Activated CD4-positive, alpha-beta T cell treated with anti-CD3 and anti-CD28 coated beads, Interleukin-2, amount 50 U/mL, for 16 hours (primary cell): ENCODE results near the gene AIDA.
"Not testable (repeated sequence)": the region's sequence is repeated elsewhere in the genome, so short reads cannot be mapped to it uniquely, and the experiment has no call there.

Experiments
- DNase-seq: peaks from one replicate; pipeline ENCODE4 v3.0.0-alpha.2; 2020

AIDA gene

DNA sequence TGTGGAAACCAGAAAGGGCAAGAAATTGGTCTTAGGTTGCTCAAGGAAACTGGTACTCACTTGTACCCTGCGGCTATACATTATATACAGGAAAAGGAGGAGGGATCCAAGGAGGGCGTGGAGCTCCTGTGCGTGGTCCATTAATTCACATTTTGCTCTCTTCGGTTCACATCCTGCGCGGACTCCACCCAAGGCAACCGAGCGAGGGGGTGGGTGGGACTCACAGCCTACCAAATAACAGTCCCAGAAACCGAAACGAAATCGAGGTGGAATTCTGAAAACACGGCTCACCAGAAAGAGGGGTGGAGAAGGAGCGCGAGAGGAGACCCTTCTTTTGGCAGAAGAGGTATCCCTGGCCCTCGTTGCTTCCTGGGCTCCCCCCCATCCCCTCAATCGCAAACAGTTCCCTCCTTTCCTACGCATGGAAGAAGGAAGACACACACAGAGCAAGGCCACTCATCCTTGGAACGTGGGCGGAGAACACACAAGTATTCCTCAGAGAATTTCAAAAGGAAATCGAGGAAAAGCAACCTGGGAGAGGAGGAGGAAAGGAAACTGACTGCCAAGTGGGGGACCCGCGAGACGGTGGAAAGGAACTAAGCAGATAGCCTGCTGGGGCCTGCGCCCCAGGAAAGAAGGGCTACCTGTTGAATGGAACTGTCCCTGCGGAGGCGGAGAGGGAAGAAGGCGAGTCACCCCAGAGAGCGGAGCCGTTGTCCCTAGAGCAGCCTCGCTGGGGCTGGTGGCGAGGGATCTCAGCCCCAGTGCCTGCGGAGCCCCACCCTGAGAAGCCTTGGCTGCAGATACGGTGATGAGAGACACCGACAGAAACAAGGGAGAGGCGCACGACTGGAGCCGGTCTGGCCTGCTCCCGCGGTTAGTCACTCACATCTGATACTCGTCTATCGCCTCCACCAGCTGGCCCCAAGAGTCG is 705 bp downstream of the AIDA start:
- peak; percentile 71 for DNase-seq

DNA sequence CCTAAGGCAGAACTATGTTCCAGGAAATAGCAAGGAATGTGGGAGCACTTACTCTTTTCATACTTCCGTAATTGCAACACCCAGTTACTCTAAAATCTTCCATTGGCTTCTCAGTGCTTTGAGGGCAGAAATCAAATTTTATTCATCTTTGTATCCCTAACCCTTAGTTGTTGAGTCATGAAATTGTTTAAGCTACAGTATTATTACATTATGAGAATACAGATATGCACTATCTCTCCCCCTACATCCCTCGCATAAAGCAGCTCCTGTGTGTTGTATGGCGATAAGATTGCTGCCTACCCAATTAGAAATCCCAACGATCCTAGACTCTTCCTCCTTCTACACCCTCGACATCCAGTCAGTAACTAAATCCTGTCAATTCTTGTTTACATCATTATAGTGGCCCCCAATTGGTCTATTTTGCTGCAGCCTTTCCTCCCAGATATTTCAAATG is 2.6 kb downstream of the AIDA start:
- no peak for DNase-seq

DNA sequence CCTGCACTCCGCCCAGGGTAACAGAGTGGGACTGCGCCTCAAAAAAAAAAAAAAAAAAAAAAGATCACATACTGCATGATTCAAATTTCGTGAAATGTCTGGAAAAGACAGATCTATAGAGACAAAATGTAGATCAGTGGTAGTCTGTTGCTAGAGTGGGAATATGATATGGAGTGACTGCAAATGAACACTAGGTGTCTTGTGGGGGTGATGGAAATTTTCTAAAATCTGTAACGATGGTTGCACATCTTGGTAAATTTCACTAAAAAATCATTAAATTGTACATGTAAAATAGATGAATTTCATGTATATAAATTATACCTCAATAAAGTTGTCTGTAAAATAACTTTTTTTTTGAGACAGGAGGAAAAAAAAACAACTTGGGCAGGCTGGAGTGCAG is 5.5 kb downstream of the AIDA start:
- no peak for DNase-seq

DNA sequence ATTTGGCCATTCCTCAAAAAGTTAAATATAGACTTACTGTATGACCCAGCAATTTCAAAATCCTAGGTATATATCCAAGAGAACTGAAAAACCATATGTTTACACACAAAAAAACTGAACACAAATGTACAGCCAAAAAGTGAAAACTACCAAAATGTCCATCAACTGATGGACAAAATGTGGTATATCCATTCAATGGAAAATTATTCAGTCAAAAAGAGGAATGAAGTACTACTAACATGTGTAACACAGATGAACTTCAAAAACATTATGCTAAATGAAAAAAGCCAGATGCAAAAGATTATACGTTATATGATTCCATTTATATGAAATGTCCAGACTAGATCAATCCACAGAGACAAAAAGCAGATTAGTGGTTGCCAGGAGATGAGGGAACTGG is 8.0 kb downstream of the AIDA start:
- no peak for DNase-seq

DNA sequence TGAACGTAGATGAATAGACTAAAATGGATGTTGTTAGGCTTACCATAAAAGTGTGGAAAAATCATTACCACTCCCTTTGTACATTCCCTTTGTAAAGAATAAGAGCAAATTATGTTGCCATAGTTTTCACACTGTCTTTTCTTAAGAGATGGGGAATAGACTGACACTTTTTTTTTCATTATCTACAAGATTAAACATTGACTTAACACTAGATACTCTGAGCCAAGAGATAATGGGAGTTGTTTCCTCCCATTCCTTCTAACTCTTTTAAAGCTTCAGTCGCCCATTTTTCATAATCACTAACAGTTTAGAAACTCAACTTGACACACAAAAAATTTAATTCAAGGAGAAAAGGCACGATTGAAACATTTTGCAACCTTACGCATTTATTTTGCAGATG is 10.1 kb downstream of the AIDA start:
- no peak for DNase-seq

DNA sequence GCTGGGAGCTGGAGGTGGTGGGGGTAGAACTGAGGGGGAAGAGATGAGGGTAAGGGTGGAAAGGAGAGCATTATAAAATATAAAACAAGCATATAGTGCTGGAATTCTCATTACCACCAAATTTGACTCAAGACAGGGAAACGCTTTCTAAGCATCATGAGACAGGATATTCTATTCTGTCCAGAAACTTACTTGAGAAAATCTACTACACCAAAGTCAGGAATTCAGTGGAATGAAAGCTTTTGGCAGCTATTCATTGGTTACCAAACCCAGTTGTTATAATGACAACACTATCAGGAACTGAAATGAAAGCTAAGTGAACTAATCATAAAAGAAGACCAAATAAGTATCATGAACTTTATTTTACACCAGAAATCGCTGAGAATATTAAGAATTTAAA is 14.5 kb downstream of the AIDA start:
- no peak for DNase-seq

DNA sequence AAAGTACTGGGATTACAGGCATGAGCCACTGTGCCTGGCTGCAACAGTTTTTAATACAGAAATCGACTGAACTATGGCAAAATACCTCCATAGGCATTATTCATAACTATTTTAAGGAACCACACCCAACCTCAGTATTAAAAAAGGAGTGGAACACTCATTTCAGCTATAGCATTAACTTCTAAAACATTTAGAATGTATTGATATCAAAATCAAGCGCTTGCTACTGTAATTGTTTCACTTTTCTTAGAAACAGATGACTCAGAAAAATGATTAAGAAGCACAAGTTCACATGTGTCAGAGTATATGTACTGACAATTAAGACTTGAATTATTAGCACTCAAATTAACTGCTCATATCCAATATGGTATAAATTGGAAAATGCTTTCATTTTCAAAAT is 15.1 kb downstream of the AIDA start:
- DNase-seq, result no peak

DNA sequence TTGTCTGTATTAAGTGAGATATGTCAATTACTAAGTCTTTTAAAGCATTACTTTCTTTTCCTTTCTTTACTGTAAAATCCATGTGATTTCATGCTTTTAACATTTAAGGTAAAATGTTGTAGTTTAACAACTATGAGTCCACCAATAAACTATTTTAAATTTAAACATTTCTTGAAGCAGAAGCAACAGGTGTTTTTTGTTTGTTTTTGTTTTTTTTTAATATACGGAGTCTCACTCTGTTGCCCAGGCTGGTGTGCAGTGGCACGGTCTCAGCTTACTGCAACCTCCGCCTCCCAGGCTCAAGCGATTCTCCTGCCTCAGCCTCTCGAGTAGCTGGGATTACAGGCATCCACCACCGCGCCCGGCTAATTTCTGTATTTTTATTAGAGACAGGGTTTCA is 15.6 kb downstream of the AIDA start:
- DNase-seq, result no peak

DNA sequence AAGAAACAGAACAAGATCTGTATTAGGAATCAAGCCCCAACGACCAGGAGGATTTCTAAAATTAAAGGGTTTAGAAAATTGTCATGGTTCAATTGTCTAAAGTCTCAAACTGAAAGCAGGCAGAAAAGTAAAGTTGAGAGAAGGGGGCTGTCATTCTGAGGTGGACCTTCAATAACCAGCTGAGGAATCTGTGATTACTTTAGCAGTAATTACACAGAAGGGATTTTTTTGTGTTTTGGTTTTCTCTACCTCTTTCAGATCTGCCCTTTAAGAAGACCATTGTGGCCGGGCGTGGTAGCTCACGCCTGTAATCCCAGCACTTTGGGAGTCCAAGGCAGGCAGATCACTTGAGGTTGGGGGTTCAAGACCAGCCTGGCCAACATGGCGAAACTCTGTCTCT is 17.4 kb downstream of the AIDA start:
- DNase-seq, result no peak

DNA sequence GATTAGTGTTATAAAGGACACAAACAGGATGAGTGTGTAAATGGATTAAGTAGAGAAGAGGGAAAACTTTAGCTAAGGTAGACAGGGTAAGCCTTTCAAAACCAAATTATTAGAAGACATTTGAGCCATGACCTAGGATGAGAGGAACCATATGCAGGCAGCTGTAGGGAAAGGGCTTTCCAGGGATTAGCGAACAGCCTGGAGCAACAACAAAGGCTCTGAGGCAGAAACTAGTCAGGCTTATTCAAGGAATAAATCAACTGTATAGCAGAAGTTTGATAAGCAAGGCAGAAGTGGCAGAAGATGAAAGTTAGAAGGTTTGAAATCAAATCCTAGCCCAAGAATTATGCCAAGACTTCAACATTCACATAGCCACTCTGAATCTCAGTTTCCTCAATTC is 21.3 kb downstream of the AIDA start:
- no peak for DNase-seq

DNA sequence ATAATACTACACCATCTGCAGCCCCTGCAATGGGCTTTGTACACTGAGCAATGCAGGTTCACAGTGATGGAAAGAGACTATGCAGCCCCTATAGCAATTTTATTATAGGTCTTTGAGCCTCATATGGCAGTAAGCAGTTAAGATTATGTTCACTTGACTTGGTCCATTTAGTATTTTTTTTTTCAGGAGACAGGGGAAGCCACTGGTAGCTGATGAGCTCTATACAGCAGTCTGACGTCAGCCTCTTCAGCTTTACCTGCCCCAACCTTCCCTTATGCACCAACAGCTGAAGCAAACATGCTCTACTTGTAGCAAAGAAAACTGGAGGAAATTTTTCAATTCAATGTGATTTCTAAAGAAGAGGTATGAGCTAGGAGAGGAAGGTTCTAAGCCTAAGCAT is 32.2 kb downstream of the AIDA start:
- DNase-seq, result no peak

DNA sequence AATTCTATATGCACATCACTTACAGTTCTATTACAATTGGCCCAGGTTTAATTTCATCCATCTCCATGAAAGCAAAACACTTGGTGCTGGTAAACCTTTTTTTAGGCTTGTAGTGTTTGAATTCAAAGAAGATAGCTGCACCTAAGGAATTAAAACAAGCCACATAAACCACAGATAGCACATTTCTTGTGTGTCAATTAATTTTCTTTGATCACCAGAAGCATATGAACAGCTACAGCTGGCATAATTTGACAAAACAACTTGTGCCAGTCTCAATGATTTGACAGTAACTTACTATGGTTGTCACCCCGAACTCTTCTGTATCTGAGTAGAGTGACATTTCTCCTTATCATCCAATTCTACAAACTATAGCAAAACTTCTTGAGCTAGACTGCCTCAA is 42.2 kb downstream of the AIDA start:
- DNase-seq, result no peak

DNA sequence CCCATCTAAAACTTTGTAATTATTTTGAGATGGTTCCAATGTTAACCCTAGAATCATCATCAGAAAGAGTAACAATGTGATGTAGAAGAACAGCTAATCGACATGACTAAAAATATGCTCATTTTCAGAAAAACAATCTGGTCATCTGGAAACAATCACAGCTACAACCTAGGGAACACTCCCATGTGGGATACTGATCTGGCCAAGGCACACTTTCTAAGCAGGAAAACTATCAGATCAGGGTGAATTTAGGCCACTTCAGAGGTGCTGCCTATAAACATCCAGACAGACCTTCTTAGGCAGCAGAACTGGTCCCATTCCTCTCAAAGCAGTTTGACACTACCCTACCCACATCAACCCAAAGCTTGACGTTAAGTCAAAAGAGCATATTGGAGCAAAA is 43.2 kb downstream of the AIDA start:
- DNase-seq, result not testable (repeated sequence)

DNA sequence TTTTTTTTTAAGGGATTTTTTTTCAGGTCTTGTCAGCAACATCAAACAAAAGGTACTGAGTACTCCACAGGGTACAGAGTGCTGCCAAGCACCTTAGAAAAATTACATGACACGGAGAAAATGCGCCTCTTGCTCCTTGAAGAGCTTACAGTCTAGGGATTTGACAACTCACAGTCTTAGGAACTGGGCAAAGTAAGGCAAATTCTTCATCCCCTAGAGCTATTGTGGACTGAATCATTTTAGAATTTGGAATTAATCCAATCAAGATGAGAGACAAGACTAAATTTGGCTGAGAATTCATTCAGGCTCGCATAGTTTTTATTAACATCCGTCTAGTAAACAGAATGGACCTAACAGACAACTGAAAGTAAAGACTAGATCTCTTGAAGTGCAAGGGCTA is 44.1 kb downstream of the AIDA start:
- DNase-seq, result not testable (repeated sequence)

DNA sequence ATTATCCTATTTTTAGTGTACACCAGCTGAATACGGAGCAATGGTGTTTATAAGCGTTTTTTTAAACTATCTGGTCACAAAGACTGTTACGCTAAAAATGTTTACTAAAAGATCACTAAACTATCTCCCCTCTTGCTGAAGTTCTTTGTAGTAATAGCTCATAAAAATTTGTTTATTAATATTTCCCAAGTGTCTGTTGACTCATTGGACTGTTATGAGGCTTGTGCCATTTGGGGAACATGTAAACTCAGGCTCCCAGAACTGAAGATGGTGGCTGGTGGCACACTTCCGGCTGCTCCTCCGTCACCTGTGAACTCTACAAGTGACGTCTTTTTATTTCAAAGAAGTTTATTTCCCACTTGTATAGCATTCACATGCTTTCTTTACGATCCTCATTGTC is 46.3 kb downstream of the AIDA start:
- DNase-seq, result no peak

DNA sequence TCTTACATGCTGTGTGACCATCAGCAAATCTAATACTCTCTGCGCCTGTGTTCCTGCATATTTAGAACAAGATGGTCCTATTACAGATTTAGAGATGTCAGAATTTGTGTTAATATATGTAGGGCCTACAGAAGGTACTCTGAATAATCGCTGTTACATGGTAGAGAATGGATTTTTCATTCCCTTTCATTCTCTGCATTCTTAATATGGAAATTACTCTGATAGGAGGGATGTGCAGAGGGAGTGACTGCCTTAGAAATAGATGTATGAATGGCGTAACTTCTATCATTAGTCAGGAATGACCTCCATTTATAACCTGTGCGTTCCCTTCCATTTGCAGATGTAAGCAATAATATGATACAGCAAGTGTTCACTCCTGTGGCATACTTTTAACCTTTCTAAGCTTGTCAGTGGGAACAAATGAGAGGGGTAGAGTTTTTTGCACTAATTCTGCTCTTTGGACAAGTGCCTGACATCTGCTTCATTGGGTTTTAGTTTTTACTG is 48.8 kb downstream of the AIDA start:
- no peak for DNase-seq

DNA sequence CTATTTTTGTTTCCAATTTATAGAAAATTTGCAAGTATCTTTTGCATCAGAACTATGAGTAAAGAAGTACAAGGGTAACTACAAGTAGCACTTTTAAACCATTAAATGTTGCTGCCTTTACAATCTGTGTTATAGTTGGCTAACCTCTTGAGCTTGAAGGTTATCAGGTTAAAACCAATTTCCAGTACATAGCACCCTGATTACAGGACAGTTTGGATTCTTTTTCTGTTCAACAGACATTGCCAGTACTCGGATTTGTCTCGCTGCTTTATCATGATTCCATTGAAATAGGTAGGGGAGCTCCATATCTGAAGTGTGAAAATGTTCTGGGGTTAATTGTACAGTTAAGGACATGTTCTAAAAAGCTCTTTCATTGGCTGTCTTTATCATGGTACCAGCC is 54.4 kb downstream of the AIDA start:
- DNase-seq, result no peak

DNA sequence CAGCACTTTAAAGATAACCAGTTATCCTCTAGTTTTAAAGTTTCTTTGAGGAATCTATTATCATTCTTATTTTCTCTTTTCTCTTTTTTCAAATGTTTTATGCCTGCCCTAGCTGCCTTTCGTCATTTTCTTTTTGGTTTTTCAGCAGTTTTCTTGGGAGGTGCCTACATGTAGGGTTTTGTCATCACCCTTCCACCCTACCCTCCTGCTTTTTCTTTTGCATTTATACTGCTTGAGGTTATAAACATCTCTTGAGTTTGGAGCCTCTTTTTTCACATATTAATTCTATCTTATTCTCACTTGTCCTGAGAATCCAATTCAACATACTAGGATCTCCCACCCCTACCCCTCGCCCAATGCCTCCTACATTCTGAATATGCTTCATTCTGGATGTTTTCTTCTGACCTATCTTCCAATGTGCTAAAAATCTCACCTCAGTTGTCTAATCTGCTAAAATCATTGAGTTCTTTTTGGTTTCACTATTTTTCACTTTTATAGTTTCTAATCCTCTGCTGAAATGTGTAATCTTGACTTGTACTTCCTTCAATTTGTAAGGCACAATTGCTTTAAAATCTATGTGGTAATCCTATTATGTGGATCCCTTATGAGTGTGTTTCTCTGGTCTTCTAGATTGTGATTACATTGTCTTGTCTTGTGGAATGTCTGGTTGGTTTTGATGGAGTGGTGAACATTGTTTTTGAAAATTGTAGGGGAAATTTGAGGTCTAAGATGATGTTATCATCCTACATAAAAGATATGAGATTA is 55.7 kb downstream of the AIDA start:
- DNase-seq, result no peak

DNA sequence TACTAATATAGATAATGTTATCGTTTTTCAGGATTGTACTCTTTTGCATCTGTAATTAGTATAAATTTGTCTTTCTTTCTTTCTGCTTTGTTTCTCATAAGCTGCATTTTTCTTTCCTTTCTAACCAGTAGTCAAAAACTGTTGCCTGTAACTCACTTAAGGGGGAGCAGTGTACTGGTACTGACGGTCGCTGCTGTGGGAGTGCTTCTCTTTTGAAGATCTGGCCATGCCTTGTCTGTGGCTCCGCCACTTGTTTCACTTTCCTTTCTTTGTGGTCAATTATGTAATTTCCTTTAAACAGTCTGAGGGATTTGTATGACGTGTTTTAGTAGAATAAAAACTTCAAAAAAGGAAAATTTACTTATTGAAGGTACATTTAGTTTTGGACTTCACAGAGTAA is 57.4 kb downstream of the AIDA start:
- peak; percentile 88 for DNase-seq

DNA sequence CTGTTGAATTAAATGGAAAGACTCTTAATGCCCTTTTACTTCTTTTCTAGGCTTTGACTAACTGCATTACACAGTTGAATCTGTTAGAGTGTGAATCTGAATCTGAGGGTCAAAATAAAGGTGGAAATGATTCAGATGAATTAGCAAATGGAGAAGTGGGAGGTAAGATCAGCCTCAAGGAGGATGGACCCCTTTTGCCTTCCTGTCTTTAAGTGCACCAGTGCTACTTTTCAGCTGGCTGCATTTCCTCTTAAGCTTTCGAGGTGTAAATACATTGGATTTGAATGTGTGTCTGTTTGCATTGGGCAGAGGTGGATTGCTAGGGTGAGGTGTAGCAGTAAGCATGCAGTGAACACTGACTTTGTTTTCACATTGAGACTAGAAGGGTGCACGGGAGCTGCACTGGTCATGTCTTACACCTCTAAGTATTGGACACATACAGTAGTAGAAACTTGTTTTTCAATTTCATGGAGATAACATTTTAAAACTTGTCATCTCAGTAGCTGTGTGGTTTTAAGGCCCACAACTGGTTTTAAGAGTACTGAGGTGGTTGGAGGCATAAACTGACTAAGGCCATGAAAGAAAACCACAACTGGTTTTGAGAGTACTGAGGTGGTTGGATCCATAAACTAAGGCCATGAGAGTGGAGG is 59.0 kb downstream of the AIDA start:
- DNase-seq, result peak; percentile 85

DNA sequence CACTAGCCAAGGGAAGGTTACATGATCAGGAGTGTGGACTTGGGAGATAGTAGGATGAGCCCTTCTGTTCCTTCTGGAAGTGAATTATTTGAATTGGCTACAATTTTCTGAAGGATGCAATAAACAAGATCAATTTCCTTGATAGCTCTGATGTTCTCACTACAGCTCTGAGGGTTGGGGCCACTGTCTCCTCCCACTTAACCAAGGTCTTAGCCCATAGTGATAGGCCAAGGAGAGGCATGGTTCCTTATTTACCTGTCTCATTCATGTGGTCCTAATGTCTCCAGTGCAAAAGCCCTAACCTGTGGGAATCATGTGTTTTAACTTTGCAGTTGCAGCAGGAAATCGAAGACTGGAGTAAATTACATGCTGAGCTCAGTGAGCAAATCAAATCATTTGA is 59.6 kb downstream of the AIDA start:
- no peak for DNase-seq

DNA sequence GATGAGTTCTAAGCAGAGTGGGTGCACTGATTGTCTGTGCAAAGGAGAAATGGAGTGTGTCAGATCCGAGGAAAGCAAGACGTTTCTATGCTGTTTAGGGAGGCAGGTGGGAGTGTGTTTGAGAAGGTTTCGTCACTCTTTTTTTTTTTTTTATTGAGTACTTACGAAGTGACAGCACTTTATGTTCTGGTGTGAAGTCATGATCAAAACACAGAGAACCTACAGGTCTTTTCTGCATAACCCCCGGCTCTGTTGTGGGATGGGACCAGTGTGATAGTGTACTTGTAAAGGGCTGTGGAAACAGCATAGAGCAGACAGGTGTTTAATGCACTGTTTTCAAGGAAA is 67.7 kb downstream of the AIDA start:
- no peak for DNase-seq

DNA sequence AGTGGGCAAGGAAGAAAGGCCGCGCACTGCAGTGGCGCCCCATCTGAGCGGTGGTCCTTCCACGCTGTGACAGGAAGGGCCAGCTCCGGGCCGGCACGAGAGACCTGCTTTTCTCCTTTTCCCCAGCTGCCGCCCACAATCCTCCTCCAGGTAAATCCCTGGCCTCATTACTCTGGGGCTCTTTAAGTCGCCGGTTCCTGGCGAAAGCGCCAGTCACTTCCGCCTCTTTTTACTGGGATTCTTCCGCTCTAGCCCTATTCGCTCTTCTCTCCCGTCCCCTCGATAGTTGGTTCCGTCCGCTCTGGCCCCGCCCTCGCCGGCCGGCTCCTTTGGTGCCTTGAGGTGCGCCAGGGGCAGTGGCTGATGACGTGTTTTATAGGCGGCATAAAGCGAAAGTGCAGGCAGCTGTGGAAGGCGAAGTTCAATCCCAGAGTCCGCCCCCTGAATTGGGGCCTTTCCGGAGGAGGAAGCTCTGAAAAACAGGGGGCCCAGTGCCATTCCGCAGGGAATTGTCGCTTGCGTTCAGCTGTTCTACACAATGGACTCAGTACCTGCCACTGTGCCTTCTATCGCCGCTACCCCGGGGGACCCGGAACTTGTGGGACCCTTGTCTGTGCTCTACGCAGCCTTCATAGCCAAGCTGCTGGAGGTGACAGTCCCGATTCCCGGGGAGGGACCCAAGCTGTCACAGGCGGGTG is 68.2 kb downstream of the AIDA start:
- peak; percentile 98 for DNase-seq
